Progenitor cell of endocrine pancreas (in vitro differentiated cells): ENCODE results near the gene NLRP9. TPM values are rescaled to one million over a fixed set of nuclear protein-coding genes. Genes with fewer than 3 reads are reported as not detected.

ENCODE experiments used
- DNase-seq: peaks from one replicate; pipeline ENCODE4 v3.0.0; 2021; ENCODE audit warnings: low spot score; ENCODE audit not compliant: unreplicated experiment
- H3K27ac Mint-ChIP-seq: 2 replicates; pipeline ENCODE4 v1.8.0; 2021; ENCODE audit warnings: mild to moderate bottlenecking, moderate library complexity, mixed read lengths
- H3K27me3 Mint-ChIP-seq: 2 replicates; pipeline ENCODE4 v1.8.0; 2021; ENCODE audit warnings: mixed read lengths
- H3K36me3 Mint-ChIP-seq: 2 replicates; pipeline ENCODE4 v1.8.0; 2022; ENCODE audit warnings: mixed read lengths; ENCODE audit not compliant: insufficient read depth
- H3K4me1 Mint-ChIP-seq: 2 replicates; pipeline ENCODE4 v1.8.0; 2021; ENCODE audit warnings: low read depth, mixed read lengths
- H3K4me3 Mint-ChIP-seq: 2 replicates; pipeline ENCODE4 v1.8.0; 2021; ENCODE audit warnings: low read depth, mild to moderate bottlenecking, moderate library complexity, mixed read lengths
- H3K9me3 Mint-ChIP-seq: 2 replicates; pipeline ENCODE4 v1.8.0; 2021; ENCODE audit warnings: low read depth, mixed read lengths
- total RNA-seq: library from RNA; stranded (reverse); gene quantifications from 2 replicates; pipeline ENCODE4 v1.2.1, GENCODE V29; 2021
- TF ChIP-seq, protein P1 (sequence below): fragments of 200-600 bp; sonication (generic); IDR thresholded peaks from one replicate; pipeline ENCODE4 v1.5.0; 2021; ENCODE audit warnings: antibody characterized with exemption, mild to moderate bottlenecking; ENCODE audit not compliant: unreplicated experiment

Gene NLRP9
- total RNA-seq, 1 donor from 2014 or later: not detected

DNA sequence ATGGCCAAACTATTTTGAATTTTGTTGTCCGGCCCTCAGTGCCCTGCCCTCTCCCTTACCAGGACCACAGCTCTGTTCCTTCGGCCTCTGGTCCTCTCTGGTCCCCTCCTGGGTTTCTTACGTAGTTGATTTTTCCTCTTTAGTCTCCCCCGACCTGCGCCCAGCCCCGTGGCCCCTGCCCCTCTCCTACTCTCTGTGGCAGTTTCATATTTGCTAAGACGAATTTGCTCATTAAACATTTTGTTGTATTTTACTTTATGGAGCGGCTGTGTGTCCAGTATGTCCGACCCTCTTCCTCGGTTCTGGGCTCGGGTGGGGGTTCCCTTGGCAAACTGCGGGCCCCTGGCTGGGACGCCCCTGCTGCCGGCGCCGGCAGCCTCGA lies 63.8 kb downstream of the NLRP9 start:
- peaks cover 27% of the 10 kb centered on the region for H3K4me1 Mint-ChIP-seq
- H3K27ac Mint-ChIP-seq: peak overlapping the region; percentile 91

DNA sequence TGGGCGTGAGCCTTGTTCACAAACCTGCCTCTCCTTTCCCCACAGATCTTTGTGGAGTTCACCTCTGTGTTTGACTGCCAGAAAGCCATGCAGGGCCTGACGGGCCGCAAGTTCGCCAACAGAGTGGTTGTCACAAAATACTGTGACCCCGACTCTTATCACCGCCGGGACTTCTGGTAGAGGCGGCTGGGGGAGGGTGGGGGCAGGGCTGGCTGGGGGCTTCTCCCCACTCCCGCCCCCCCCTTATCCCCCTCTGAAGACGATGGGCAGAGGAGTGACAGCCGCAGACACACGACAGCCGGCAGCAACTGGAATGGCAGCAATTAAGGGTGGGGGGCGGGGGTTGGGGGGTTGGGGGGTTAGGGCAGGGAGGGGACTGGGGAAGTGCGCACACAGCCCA lies 64.3 kb downstream of the NLRP9 start:
- TF ChIP-seq, protein P1, sequence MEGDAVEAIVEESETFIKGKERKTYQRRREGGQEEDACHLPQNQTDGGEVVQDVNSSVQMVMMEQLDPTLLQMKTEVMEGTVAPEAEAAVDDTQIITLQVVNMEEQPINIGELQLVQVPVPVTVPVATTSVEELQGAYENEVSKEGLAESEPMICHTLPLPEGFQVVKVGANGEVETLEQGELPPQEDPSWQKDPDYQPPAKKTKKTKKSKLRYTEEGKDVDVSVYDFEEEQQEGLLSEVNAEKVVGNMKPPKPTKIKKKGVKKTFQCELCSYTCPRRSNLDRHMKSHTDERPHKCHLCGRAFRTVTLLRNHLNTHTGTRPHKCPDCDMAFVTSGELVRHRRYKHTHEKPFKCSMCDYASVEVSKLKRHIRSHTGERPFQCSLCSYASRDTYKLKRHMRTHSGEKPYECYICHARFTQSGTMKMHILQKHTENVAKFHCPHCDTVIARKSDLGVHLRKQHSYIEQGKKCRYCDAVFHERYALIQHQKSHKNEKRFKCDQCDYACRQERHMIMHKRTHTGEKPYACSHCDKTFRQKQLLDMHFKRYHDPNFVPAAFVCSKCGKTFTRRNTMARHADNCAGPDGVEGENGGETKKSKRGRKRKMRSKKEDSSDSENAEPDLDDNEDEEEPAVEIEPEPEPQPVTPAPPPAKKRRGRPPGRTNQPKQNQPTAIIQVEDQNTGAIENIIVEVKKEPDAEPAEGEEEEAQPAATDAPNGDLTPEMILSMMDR: no peak
- Mint-ChIP-seq H3K27ac (peak overlapping the region; percentile 96), H3K4me3 (peak overlapping the region; percentile 60), H3K27me3 (no peaks in the 10 kb centered on the region), H3K36me3 (peaks cover 13% of the 10 kb centered on the region), H3K4me1 (peaks cover 27% of the 10 kb centered on the region), H3K9me3 (no peaks in the 10 kb centered on the region)
- no peak for DNase-seq

More for the DNA sequence above, 63.8 kb downstream of the NLRP9 start:
- Mint-ChIP-seq H3K36me3 (peaks cover 13% of the 10 kb centered on the region), H3K9me3 (no peaks in the 10 kb centered on the region), H3K27me3 (no peaks in the 10 kb centered on the region), H3K4me3 (peak overlapping the region; percentile 66)
- DNase-seq: no peak
- TF ChIP-seq, protein P1: no peak

DNA sequence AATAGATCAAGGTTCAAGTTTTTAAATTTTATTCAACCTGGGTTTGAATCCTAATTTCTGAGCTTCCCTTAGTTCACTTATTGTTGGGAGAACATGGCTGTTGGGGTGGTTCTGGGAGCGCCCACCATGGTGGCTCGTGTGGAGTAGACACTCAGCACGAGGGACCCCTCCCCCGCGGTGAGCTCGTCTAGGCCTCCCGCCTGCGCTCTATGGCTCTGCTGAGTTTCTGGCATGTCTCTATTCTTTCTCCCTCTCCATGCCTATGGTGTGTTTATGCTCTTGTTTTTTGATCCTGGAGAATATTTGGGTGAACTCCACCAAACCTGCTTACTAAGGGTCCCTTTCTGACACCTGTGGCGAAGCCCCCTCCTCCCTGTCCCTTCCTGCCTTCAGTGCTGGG lies 64.7 kb downstream of the NLRP9 start:
- TF ChIP-seq, protein P1: no peak
- no peaks in the 10 kb centered on the region for H3K27me3 Mint-ChIP-seq
- no peak for DNase-seq
- H3K4me1 Mint-ChIP-seq: peaks cover 27% of the 10 kb centered on the region
- peak overlapping the region; percentile 60 for H3K4me3 Mint-ChIP-seq
- H3K36me3 Mint-ChIP-seq: peaks cover 12% of the 10 kb centered on the region
- H3K27ac Mint-ChIP-seq: peak overlapping the region; percentile 96
- H3K9me3 Mint-ChIP-seq: no peaks in the 10 kb centered on the region

DNA sequence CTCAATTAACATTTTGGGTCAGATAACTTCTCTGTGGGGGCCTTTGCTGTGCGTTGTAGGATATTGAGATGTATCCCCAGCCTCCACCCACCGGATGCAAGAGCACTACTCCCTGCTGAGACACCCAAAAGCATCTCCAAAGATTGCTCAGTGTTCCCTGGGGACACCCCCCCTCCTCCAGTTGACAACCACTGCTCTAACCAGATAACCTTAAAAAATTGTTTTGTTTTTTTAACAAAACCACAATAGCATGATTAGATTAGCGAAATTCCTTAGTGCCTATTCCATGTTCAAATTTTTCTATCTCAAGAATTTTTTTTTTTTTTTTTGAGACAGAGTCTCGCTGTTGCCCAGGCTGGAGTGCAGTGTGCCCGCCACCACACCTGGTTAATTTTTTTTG lies 65.8 kb downstream of the NLRP9 start:
- peaks cover 25% of the 10 kb centered on the region for H3K4me1 Mint-ChIP-seq
- H3K4me3 Mint-ChIP-seq: no peak overlapping the region
- TF ChIP-seq, protein P1: no peak
- no peaks in the 10 kb centered on the region for H3K27me3 Mint-ChIP-seq
- no peak overlapping the region for H3K27ac Mint-ChIP-seq
- no peaks in the 10 kb centered on the region for H3K9me3 Mint-ChIP-seq
- DNase-seq: no peak
- H3K36me3 Mint-ChIP-seq: peaks cover 11% of the 10 kb centered on the region

DNA sequence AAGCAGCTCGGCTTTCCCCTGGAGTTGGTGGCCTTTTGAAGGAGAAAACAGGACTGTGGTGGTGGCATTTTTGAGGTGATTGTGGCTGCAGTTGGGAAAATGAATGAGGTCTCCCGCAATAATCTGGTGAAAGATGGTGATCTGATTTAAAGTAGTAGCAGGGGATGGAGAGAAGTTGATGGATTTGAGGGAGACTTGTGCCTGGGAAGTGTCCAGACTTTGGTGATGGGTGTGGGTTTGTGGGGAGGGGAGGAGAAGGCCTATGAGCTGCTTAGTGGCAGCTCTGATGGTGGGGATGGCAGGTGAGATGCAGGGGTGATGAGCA lies 67.2 kb downstream of the NLRP9 start:
- no peak for DNase-seq
- H3K9me3 Mint-ChIP-seq: no peaks in the 10 kb centered on the region
- H3K36me3 Mint-ChIP-seq: peaks cover 11% of the 10 kb centered on the region
- peaks cover 15% of the 10 kb centered on the region for H3K4me1 Mint-ChIP-seq
- no peak overlapping the region for H3K27ac Mint-ChIP-seq
- no peak overlapping the region for H3K4me3 Mint-ChIP-seq
- TF ChIP-seq, protein P1: no peak
- H3K27me3 Mint-ChIP-seq: no peaks in the 10 kb centered on the region
